Sigmoid colon (tissue), 4 donors: ENCODE measurements around the gene NR2F1.

Experiments used
- EP300 ChIP-seq, 4 donors: sonication (generic); formaldehyde crosslinking; IDR thresholded peaks; one replicate each; pipeline ENCODE4 v1.6.1; 2017; ENCODE audit warnings: antibody characterized with exemption in 4 of 4
- POLR2A ChIP-seq, 2 donors: fragments of 450-650 bp; IDR thresholded peaks; one replicate each; pipeline ENCODE4 v1.6.1; 2016; ENCODE audit warnings: antibody characterized with exemption in 2 of 2, mild to moderate bottlenecking in 2 of 2, moderate library complexity in 2 of 2
- POLR2AphosphoS5 ChIP-seq, 4 donors: sonication (generic); formaldehyde crosslinking; IDR thresholded peaks; one replicate each; pipeline ENCODE4 v1.6.1; 2017; ENCODE audit warnings: antibody characterized with exemption in 4 of 4
- TF ChIP-seq, protein P1 (sequence below), 4 experiments: fragments of 450-650 bp in 3 of 4; fragments of 200-600 bp in 1 of 4; IDR thresholded peaks; one replicate each; pipeline ENCODE4 v1.5.1; 2016 to 2019; ENCODE audit warnings: antibody characterized with exemption in 4 of 4, mild to moderate bottlenecking in 3 of 4, moderate library complexity in 2 of 4

GRCh38 chr5:93582677-93583438 is at the start of gene NR2F1:
- TF ChIP-seq, protein P1, sequence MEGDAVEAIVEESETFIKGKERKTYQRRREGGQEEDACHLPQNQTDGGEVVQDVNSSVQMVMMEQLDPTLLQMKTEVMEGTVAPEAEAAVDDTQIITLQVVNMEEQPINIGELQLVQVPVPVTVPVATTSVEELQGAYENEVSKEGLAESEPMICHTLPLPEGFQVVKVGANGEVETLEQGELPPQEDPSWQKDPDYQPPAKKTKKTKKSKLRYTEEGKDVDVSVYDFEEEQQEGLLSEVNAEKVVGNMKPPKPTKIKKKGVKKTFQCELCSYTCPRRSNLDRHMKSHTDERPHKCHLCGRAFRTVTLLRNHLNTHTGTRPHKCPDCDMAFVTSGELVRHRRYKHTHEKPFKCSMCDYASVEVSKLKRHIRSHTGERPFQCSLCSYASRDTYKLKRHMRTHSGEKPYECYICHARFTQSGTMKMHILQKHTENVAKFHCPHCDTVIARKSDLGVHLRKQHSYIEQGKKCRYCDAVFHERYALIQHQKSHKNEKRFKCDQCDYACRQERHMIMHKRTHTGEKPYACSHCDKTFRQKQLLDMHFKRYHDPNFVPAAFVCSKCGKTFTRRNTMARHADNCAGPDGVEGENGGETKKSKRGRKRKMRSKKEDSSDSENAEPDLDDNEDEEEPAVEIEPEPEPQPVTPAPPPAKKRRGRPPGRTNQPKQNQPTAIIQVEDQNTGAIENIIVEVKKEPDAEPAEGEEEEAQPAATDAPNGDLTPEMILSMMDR (IDR thresholded peaks at IDR 0.05), result peak in 3 of 4 experiments; percentile 53 to 92 (median 90)
- TF ChIP-seq POLR2A (IDR thresholded peaks at IDR 0.05) (no peak), POLR2AphosphoS5 (IDR thresholded peaks at IDR 0.05) (peak in 3 of 4 donors; percentile 8 to 44 (median 39)), EP300 (IDR thresholded peaks at IDR 0.05) (no peak)
